HG03135 (cell line): ENCODE data around the gene ASGR1.
A peak's percentile ranks its signal among the peaks of the same experiment; 100 is the strongest.

ENCODE experiments used
- ATAC-seq: cut with Tn5 transposase; IDR thresholded peaks from one replicate; pipeline ENCODE4 v1.9.1; 2021; ENCODE audit warnings: mild to moderate bottlenecking, moderate library complexity; ENCODE audit not compliant: unreplicated experiment

Gene ASGR1, protein sequence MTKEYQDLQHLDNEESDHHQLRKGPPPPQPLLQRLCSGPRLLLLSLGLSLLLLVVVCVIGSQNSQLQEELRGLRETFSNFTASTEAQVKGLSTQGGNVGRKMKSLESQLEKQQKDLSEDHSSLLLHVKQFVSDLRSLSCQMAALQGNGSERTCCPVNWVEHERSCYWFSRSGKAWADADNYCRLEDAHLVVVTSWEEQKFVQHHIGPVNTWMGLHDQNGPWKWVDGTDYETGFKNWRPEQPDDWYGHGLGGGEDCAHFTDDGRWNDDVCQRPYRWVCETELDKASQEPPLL

DNA sequence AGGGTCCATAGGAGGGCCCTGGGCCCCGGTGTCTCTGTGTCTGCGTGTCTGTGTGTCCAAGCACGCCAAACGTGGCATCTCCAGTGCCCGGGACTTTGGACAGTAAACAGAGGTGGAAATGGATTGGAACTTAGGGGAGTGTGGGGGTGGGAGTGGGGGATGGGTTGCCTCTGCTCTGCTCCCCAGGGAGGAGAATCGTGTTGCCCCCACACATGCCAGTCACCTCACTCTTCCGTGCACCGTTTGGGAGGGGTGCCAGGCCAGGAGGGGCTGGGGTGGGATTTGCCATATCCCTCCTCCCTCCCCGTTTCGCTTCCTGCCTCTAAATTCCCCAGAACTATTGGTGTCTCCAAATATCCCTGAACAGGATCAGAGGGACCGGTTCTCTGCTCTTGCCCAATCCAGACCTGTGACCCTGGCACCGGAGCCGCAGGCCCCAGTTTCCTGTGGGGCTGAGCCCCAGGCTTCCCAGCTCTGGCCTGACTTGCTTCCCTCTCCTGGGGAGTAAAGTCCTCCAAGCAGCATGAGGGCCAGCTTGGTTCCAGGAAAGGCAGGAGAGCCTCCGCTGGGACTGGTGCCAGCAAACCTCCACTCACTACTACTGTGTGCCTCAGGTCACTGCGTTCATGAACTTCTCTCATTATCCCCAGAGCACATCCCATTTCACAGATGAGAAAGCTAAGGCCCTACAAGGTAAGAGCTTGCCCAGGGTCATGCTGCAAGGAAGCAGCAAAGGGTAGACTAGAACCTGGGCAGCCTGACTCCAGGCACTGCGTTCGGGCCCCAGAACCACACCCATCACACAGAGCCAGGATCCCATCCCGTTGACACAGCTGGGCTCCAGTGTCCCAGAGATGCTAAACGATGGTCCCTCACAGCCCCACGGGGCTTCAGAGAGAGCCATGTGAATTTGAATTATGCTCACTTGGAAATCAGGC, at the start of gene ASGR1:
TSS of gene ASGR1 (minus strand) at position 54 of the 938 bp plus-strand sequence. CDS start 807 bp downstream, outside the sequence.
- ATAC-seq = no peak

DNA sequence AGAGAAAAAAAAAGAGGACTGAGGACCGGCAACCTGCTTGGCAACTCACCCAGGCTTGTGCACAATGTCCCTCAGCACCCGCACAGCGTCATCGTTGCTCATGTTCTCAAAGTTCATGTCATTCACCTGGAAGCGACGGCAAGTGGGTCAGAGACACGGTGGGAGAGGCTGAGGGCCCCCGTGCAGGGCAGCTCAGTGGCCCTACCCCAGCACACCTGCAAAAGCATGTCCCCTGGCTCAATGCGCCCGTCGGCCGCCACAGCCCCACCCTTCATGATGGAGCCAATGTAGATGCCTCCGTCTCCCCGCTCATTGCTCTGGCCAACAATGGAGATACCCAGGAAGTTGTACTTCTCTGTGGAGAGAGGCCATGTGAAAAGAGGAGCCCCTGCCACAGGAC, 49.8 kb upstream of the ASGR1 start:
- no peak for ATAC-seq

DNA sequence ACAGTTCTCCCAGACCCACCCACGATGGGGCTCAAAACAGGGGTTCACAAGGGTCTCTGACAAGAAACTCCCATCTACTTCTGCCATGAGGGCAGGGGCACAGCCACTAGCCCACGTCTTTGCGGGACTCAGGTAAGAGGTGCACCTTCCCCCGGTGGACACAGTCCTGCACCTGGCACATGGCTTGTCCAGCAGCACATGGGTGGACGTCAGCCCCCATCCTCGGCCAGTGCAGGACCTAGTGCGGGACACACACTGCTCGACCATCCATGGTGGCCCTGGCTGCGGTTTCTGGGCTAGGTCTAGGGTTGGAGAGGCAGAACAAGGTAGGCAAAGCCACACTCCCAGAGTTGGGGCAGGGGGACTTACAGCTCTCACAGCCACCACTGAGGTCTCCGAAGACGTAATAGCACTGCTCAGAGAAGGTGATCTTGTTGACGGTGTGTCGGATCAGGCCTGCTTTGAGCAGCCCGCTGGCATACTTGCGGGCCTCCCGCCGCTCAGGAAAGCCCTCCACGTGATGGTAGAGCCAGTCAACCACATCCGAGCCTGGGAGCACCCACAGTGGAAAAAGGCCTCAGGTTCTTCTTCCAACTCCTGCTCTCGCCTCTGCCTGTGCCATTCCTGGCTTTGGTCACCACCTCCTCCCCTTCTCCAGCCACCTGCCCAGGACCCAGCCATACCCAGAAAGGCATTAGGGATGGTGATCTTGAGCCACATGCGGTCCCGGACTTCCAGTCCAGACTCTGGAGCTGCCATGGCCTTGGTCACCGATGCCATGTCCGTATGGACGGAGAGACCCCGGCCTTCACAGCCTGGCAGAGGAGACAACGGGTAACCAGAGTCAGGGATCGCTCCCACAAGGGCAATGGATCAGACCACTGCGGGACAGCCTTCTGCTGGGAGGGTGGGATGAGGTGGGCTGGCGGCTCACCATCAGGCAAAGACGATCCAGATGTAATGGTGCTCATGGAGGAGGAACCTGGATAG, 47.8 kb upstream of the ASGR1 start:
- ATAC-seq = no peak

DNA sequence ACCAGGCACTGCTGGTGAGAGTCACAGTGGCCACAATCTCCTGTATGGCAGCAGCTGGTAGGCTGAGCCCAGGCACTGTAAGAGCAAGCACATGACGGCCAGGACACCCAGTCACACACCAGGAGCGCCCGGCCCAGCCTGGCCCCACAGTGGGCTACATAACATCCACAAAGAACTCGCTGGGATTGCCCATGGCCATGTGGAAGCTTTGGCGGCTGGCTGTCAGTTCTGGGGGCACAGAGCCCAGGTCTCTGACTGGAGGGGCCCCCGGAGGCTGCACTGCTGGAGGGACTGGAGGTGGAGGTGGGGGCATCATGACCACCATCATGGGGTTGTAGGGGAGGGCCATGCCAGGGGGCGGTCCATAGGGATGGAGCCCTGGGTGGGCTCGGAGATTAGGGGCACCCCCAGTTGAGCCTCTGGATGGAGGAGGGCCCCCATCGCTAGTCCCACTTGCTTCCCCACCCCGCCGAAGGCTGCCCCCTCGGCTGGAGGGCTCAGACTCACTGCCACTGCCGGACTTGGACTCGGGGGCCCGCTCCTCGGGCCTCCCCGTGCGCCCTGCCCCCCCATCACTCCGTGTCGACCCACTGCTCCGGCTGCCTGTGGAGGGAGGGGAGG, 46.7 kb upstream of the ASGR1 start:
- no peak for ATAC-seq

DNA sequence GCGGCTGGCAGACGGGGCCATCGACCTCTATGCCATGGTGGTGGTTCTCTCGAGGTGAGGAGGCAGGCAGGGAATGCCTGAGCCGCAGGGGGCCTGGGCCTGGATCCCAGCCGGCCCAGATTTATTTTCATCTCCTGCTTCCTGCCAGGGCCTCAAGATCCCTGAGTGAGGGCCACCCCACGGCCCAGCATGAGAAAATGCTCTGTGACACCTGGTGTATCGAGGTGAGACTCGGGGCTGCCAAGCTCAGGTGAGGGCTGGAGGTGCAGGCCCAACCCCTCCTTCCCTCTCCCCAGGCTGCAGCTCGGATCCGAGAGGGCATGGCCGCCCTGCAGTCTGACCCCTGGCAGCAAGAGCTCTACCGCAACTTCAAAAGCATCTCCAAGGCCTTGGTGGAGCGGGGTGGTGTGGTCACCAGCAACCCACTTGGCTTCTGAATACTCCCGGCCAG, 45.5 kb upstream of the ASGR1 start:
- no peak for ATAC-seq

DNA sequence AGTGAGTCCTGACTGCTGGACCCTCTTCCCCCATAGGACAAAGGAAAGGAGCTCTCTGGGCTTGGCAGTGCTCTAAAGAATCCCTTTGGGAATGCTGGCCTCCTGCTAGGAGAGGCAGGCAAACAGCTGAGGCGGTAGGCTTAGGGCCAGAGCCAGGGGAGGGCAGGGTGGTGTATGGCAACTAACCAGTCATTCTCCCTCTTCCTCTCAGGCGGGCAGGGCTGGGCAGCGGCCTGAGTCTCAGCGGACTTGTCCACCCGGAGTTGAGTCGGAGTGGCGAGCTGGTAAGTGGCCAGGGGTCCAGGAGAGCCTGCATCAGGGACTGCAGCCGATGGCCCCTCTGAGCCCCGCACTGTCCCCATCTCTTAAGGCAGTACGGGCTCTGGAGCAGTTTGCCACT, 44.9 kb upstream of the ASGR1 start:
- ATAC-seq = no peak

DNA sequence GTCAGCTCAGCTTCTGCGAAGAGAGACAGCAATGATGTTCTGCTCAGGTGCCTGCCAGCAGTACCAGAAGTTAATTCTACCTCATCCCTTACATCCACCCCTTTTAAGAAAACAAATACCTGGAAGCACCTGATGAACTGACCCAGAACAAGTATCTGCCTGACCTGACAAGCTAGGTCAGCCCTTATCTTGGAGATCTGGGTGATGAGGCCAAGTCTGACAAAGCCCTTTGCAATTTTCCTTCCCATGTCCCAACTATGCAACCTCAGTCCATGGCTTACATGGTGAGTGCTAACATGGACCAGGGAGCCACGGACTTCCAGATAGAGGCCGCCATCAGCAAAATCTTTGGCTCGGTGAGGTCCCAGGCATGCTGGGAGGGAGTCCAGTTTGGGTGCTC, 44.2 kb upstream of the ASGR1 start:
- ATAC-seq = no peak

DNA sequence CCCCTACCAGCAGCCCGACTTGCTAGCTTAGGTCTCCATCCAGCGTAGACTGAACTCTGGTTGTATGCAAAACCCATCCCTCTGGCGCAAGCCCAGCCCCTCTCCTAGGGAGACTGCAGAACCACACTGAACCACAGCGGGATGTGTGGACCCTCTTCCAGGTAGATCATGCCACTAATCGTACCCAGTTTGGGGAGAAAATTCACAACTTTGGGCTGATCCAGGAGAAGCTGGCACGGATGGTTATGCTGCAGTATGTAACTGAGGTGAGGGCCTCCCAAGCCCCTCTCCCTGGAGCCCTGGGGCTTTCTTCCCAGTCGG, 43.8 kb upstream of the ASGR1 start:
- ATAC-seq = no peak

DNA sequence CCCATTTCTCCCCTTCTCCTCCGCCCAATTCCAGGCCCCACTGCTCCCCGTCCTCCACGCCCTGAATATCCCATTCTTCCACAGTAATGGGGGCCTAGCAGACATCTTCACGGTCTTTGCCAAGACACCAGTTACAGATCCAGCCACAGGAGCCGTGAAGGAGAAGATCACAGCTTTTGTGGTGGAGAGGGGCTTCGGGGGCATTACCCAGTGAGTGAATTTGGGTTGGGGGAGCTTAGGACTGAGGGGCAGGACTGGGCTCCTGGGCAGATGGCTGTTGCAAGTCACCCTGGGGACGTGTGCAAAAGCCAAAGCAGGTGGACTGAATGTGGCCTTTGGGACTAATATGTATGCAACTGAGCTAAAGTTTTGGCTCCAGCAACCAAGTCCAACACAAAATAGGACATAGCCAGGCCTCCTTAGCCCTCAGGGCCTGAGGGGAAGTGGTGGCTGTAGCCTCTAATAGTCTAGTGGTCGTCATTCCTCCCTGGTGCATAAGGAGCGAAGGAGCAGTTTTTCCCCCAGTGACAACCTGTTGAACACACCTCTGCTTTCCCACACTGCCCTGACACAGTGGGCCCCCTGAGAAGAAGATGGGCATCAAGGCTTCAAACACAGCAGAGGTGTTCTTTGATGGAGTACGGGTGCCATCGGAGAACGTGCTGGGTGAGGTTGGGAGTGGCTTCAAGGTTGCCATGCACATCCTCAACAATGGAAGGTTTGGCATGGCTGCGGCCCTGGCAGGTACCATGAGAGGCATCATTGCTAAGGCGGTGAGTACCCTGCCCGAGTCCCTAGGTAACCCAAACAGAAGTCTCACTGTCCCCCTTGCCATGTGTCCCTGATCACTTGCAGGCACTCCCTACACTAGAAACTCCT, 43.2 kb upstream of the ASGR1 start:
- no peak for ATAC-seq

DNA sequence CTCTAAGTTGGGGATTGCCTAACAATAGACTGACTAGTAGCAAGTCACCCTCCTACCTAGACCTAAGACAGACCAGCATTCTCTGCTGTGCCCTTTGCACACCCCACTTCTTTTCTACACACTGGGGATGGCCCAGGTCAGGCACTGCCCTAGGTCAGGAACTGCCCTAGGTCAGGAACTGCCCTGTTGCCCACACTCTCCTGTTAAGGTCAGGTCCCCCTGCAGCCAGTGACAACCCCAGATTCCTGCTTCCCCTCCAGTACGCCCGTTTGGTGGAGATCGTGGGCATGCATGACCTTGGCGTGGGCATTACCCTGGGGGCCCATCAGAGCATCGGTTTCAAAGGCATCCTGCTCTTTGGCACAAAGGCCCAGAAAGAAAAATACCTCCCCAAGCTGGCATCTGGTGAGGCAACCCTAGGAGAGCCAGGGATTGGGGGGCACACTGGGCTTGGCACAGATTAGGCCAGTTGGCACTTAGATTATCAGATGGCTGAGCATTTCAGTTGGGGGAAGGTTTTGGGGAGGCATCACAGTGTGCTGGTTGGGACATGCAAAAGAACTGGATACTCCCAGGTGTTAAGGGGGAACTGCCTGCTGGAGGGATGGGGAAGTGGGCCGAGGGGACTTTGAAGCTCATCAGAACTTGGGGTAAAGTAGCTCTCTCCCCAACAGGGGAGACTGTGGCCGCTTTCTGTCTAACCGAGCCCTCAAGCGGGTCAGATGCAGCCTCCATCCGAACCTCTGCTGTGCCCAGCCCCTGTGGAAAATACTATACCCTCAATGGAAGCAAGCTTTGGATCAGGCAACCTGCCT, 42.3 kb upstream of the ASGR1 start:
- no peak for ATAC-seq

DNA sequence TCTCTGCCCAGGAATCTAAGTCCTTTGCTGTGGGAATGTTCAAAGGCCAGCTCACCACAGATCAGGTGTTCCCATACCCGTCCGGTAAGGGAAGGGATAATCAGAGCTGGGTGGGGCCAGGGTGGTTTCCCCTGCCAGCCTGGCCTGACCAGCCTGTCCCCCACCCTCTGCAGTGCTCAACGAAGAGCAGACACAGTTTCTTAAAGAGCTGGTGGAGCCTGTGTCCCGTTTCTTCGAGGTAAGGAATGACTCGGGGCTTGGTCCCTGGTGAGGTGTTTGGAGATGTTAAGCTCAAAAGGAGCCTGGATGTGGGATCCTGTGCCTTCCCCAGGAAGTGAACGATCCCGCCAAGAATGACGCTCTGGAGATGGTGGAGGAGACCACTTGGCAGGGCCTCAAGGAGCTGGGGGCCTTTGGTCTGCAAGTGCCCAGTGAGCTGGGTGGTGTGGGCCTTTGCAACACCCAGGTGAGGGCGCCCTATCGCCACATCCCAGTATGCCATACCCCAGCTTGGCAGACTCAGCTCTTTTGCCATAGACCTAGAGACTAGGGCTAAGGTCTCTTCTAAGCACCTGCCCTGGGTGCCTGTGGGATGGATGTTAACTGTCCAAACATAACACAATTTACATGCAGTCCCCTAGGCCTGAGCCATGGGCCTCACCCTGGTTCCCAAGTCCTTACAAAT, 41.6 kb upstream of the ASGR1 start:
- ATAC-seq = no peak

DNA sequence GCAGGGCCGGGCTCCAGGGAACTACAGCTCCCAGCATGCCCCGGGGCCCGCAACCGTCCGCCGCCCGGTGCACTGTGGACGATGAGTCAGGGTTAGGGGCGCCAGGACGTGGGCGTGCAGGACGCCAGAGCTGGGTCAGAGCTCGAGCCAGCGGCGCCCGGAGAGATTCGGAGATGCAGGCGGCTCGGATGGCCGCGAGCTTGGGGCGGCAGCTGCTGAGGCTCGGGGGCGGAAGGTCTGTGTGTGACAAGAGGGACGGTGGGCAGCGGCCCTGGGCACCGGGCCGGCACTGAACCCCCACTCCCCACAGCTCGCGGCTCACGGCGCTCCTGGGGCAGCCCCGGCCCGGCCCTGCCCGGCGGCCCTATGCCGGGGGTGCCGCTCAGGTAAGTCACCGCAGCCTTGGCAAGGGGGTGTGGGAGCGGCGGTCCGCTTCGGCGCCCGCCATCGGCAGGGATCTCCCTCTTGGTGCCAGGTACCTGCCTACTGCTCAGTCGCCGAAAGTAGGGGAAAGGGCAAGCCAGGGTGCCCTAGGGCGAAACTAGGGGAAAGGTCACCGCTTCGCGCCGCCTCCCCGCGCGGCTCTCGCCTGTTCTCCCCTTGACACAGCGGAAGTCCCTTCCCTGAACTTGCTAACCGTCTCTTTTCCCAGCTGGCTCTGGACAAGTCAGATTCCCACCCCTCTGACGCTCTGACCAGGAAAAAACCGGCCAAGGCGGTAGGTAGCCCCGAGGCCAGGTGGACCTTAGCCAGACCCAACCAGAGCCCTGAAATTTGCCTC, 40.8 kb upstream of the ASGR1 start, which contains the start of the genes ACADVL and DLG4:
TSS of gene ACADVL (plus strand) at position 127 of the 781 bp plus-strand sequence. CDS start at position 174, 47 bp downstream.
TSS of gene DLG4 (minus strand) at position 25 of the 781 bp plus-strand sequence.
- peak; percentile 57 for ATAC-seq

DNA sequence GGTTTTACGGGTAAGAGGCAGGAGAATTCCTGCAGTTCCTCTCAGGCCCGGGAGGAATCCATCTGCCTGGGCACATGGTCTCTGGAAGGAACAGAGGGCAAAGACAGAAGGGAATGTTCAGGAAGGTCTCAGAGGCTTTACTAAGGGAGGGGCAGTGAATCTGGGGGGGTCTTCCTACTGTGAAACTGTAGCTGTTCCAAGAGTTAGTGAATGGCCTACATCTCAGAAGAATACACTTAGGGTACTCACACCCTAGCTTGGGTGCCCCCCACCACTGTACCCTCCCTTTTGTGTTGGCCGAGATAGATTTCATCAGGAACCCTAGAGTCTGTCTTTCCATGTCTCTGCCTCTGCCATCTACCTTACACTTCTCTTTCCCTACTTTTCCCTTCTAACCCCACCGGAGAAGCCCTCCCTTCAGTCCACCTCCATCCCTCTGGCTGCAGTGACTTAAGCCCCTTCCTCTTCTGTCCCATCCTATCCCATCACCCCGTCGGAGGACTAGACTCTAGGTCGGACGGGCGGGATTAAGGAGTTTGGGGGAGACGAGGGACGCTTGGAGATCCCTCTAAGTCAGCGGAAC, 40.1 kb upstream of the ASGR1 start:
- ATAC-seq = no peak

DNA sequence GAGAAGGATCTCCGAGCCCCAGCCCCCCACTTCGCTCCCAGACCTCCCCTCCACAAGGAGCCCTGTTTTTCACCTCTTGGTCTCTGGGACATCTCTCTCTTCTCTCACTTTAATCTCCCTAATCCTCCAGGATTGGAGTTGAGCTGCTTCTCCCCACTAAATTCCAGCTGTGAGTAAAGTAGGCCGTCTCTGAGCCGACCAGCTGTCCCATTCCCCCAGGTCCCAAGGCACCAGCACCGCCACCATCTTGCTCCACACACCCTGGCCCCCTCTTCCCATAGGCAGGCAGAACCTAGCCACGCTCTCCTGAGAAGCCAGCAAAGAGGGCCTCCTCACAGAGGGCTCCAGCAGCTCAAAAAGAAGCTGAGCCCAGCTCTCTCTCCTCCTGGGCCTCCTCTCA, 39.6 kb upstream of the ASGR1 start:
- no peak for ATAC-seq

DNA sequence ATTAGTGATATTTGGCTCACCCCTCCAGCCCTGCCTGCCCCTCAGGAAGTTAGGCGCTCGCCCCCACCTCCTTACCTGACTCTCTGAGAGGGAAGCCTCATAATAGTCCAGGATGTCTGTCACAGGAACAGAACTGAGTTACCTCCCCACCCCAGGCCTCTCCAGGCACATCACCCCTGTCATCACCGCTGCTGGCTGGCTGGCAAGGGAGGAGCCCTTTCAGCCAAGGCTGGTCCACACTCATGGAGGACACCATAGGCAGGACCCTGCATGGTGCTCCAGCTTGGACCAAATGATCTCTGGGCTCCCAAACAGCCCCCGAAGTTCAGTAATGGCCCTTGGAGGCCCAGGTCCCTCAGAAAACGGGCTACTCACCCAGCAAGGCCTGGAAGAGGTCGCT, 39.0 kb upstream of the ASGR1 start:
- ATAC-seq = no peak

DNA sequence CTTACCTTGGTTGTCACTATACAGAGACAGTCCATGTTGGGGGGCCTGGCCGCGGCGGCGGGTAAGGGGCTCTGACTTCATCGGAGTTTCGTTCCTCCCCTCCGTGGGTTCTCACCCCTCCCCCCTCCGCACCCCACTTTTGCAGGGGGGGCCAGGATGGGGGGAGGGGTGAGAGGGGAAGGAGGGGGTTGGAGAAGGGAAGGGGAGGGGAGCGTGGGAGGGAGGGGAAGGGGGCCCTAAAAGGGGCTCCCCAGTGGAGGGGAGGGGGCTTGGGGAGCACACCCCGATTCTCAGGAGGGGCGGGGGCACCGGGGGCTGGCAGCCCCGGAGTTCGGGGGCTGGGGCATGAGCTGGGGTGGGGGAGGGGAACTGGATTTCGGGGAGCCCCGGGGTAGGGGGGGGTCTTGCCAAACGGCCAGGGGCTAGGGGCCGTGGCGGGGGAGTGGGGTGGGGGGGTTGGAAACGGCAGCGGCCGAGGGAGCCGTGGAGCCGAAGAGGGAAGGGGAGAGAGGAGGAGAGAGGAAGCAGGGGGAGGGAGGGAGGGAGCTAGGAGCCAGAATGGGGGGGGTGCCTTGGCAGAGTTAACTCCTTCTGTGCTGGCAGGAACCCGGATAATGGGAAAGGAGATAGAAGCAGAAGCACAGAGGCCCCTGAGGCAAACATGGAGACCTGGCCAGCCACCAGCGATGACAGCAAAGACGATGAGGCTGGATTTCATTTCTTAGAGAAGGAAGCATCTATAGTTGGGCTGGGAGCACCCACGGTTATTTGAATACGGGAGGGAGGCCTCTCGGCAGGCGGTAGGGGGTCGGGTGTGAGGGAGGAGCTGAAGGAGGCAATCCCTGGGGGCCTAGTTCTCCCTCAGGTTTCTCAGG, 38.2 kb upstream of the ASGR1 start:
- no peak for ATAC-seq
